GM10266 (cell line): ENCODE data around the gene SLC25A21.

Experiments used
- DNase-seq: peaks from one replicate; pipeline ENCODE4 v3.0.0; 2012; ENCODE audit errors: extremely low spot score
- CTCF ChIP-seq: IDR thresholded peaks from 2 replicates; pipeline ENCODE4 v1.5.1; 2012; ENCODE audit warnings: mild to moderate bottlenecking, low read depth; ENCODE audit not compliant: control insufficient read depth, insufficient read depth; ENCODE audit errors: missing control alignments

SLC25A21 gene

GRCh38 chr14:36663404-36664321 is 508.7 kb downstream of the SLC25A21 start:
- DNase-seq, result no peak
- TF ChIP-seq CTCF, result no peak

- TF ChIP-seq CTCF, result no peak
- DNase-seq, result no peak
These were observed 509.6 kb downstream of the SLC25A21 start for GRCh38 chr14:36662543-36663403.

GRCh38 chr14:36662258-36662542 is 510.2 kb downstream of the SLC25A21 start:
- TF ChIP-seq CTCF, result no peak
- no peak for DNase-seq

- DNase-seq, result peak; percentile 63
- no peak for TF ChIP-seq CTCF
These were observed 510.7 kb downstream of the SLC25A21 start, which contains the start of gene PAX9 for GRCh38 chr14:36661506-36662257. Gene PAX9 (plus strand): TSS chr14:36661860. CDS start chr14:36662090, 230 bp downstream.

GRCh38 chr14:36660736-36661505 is 511.5 kb downstream of the SLC25A21 start:
- no peak for DNase-seq
- no peak for TF ChIP-seq CTCF
